GM18498 (cell line): ENCODE data around the gene LAMA2.

Experiments used
- ATAC-seq: cut with Tn5 transposase; IDR thresholded peaks from one replicate; pipeline ENCODE4 v1.9.1; 2021; ENCODE audit warnings: mild to moderate bottlenecking, moderate library complexity; ENCODE audit not compliant: unreplicated experiment

LAMA2 gene

GRCh38 chr6:128882991-128883611, at the start of gene LAMA2:
Gene LAMA2, plus strand, starts transcription at chr6:128883138. Its CDS starts 108 bp downstream, at chr6:128883246.
- no peak for ATAC-seq

- no peak for ATAC-seq
Observed at GRCh38 chr6:128836761-128837160, 46.2 kb upstream of the LAMA2 start.

GRCh38 chr6:128841518-128841917, 41.4 kb upstream of the LAMA2 start:
- ATAC-seq, result no peak

GRCh38 chr6:128844598-128844997, 38.3 kb upstream of the LAMA2 start:
- no peak for ATAC-seq

- ATAC-seq, result no peak
Observed at GRCh38 chr6:128847431-128848210, 35.3 kb upstream of the LAMA2 start.

GRCh38 chr6:128848212-128848935, 34.6 kb upstream of the LAMA2 start:
- ATAC-seq, result no peak

GRCh38 chr6:128855581-128856085, 27.3 kb upstream of the LAMA2 start:
- no peak for ATAC-seq

GRCh38 chr6:128857806-128858205, 25.1 kb upstream of the LAMA2 start:
- no peak for ATAC-seq

- ATAC-seq, result no peak
Observed at GRCh38 chr6:128860782-128861181, 22.2 kb upstream of the LAMA2 start.

- ATAC-seq, result no peak
Observed at GRCh38 chr6:128863983-128864382, 19.0 kb upstream of the LAMA2 start.

GRCh38 chr6:128870746-128871145, 12.2 kb upstream of the LAMA2 start:
- ATAC-seq, result no peak

GRCh38 chr6:128874863-128875262, 8.1 kb upstream of the LAMA2 start:
- no peak for ATAC-seq

- ATAC-seq, result no peak
Observed at GRCh38 chr6:128882560-128882959, 378 bp upstream of the LAMA2 start.

GRCh38 chr6:128883906-128884305, 968 bp downstream of the LAMA2 start:
- no peak for ATAC-seq

GRCh38 chr6:128885381-128885780, 2.4 kb downstream of the LAMA2 start:
- ATAC-seq, result no peak

GRCh38 chr6:128886706-128887105, 3.8 kb downstream of the LAMA2 start:
- ATAC-seq, result no peak

- ATAC-seq, result no peak
Observed at GRCh38 chr6:128888444-128889175, 5.7 kb downstream of the LAMA2 start.

GRCh38 chr6:128889870-128890269, 6.9 kb downstream of the LAMA2 start:
- ATAC-seq, result no peak

- ATAC-seq, result no peak
Observed at GRCh38 chr6:128892079-128892478, 9.1 kb downstream of the LAMA2 start.

- ATAC-seq, result no peak
Observed at GRCh38 chr6:128899341-128900050, 16.6 kb downstream of the LAMA2 start.
